ENCODE results near the gene HTR7. TPM values are rescaled to one million over a fixed set of nuclear protein-coding genes. Genes with fewer than 3 reads are reported as not detected.

HTR7 gene
- total RNA-seq, 1 experiment from 2014 or later = 0.62 TPM

- Histone ChIP-seq H3K4me1 (ENCODE audit: insufficient read depth, low read length) (peaks cover 25% of the 10 kb centered on the region), H3K36me3 (ENCODE audit: low read depth, low read length) (no peaks in the 10 kb centered on the region), H3F3A (ENCODE audit: low read length, unreplicated experiment) (no peaks in the 10 kb centered on the region), H4K20me1 (ENCODE audit: low read length) (no peaks in the 10 kb centered on the region), H3K4me2 (ENCODE audit: low read length) (no peak overlapping the region), H3K4me3 (ENCODE audit: low read length) (no peak overlapping the region), H3K9ac (ENCODE audit: low read length) (no peak overlapping the region), H3K27me3 (ENCODE audit: low read length) (no peaks in the 10 kb centered on the region), H3K27ac (ENCODE audit: low read length) (no peak overlapping the region), H2AFZ (ENCODE audit: low read length) (no peak overlapping the region), H3K79me2 (ENCODE audit: low read length) (no peaks in the 10 kb centered on the region), H3K9me3 (ENCODE audit: low read length) (no peaks in the 10 kb centered on the region), H3K9me2 (replicated peaks; ENCODE audit: low read length) (no peaks in the 10 kb centered on the region)
- DNase-seq = no peak
- ChIA-PET CTCF (no interaction called here), POLR2A (ENCODE audit: unreplicated experiment) (no interaction called here)
- ATAC-seq = no peak
- intact Hi-C loops (cut with micrococcal nuclease) = loop anchor here (5.0 kb wide), 1 partner anchor 573 kb away; no protein-coding TSS in a partner anchor
- BruUV-seq (replicated peaks) = no TSS peak
- TF ChIP-seq EZH2phosphoT487 (IDR thresholded peaks at IDR 0.05; ENCODE audit: borderline replicate concordance, low read length) = no peak
- TF ChIP-seq EZH2 (IDR thresholded peaks at IDR 0.05; ENCODE audit: low read length, unreplicated experiment) = no peak
- no peak for TF ChIP-seq CTCF (conservative IDR thresholded peaks at IDR 0.05; ENCODE audit: low read depth, low read length)
Measured at GRCh38 chr10:90860790-90861189, 3.0 kb upstream of the HTR7 start.

GRCh38 chr10:90859321-90859751 is 1.5 kb upstream of the HTR7 start:
- H3K27ac ChIP-seq (ENCODE audit: low read length) = peak overlapping the region; percentile 71
- intact Hi-C loops (cut with micrococcal nuclease) = no loop called here
- peak overlapping the region; percentile 49; the same call in 1 of the 2 replicates for H2AFZ ChIP-seq (ENCODE audit: low read length)
- H3K27me3 ChIP-seq (ENCODE audit: low read length) = no peaks in the 10 kb centered on the region
- peak; percentile 76 for DNase-seq
- BruUV-seq (replicated peaks) = no TSS peak
- no peaks in the 10 kb centered on the region for H3K9me2 ChIP-seq (replicated peaks; ENCODE audit: low read length)
- H3K4me1 ChIP-seq (ENCODE audit: insufficient read depth, low read length) = peaks cover 25% of the 10 kb centered on the region
- no peaks in the 10 kb centered on the region for H4K20me1 ChIP-seq (ENCODE audit: low read length)
- ChIA-PET POLR2A (ENCODE audit: unreplicated experiment) (no interaction called here), CTCF (no interaction called here)
- H3K9me3 ChIP-seq (ENCODE audit: low read length) = no peaks in the 10 kb centered on the region
- ATAC-seq = peak; percentile 78
- no peaks in the 10 kb centered on the region for H3K36me3 ChIP-seq (ENCODE audit: low read depth, low read length)
- peak overlapping the region; percentile 18; the same call in 1 of the 2 replicates for H3K9ac ChIP-seq (ENCODE audit: low read length)
- H3K4me3 ChIP-seq (ENCODE audit: low read length) = peak overlapping the region; percentile 75
- no peaks in the 10 kb centered on the region for H3K79me2 ChIP-seq (ENCODE audit: low read length)
- H3K4me2 ChIP-seq (ENCODE audit: low read length) = peak overlapping the region; percentile 79
- TF ChIP-seq EZH2phosphoT487 (IDR thresholded peaks at IDR 0.05; ENCODE audit: borderline replicate concordance, low read length) = no peak
- no peaks in the 10 kb centered on the region for H3F3A ChIP-seq (ENCODE audit: low read length, unreplicated experiment)

- intact Hi-C loops (cut with micrococcal nuclease) = no loop called here
- no peaks in the 10 kb centered on the region for H3K79me2 ChIP-seq (ENCODE audit: low read length)
- POLR2A ChIA-PET (ENCODE audit: unreplicated experiment) = no interaction called here
Measured at GRCh38 chr10:90858461-90858968, 676 bp upstream of the HTR7 start.

More at GRCh38 chr10:90858461-90858968, 676 bp upstream of the HTR7 start:
- Histone ChIP-seq H3K4me2 (ENCODE audit: low read length) (peak overlapping the region; percentile 79), H2AFZ (ENCODE audit: low read length) (peak overlapping the region; percentile 99), H3K4me3 (ENCODE audit: low read length) (peak overlapping the region; percentile 75), H3K27me3 (ENCODE audit: low read length) (no peaks in the 10 kb centered on the region), H3K36me3 (ENCODE audit: low read depth, low read length) (no peaks in the 10 kb centered on the region), H3K9ac (ENCODE audit: low read length) (peak overlapping the region; percentile 44; the same call in 1 of the 2 replicates), H3K27ac (ENCODE audit: low read length) (peak overlapping the region; percentile 71), H3K4me1 (ENCODE audit: insufficient read depth, low read length) (peaks cover 25% of the 10 kb centered on the region), H3K9me3 (ENCODE audit: low read length) (no peaks in the 10 kb centered on the region), H3K9me2 (replicated peaks; ENCODE audit: low read length) (no peaks in the 10 kb centered on the region), H4K20me1 (ENCODE audit: low read length) (no peaks in the 10 kb centered on the region), H3F3A (ENCODE audit: low read length, unreplicated experiment) (no peaks in the 10 kb centered on the region)
- CTCF ChIA-PET = no interaction called here
- no peak for ATAC-seq
- BruUV-seq (replicated peaks) = no TSS peak
- no peak for DNase-seq
- TF ChIP-seq EZH2phosphoT487 (IDR thresholded peaks at IDR 0.05; ENCODE audit: borderline replicate concordance, low read length) (no peak), EZH2 (IDR thresholded peaks at IDR 0.05; ENCODE audit: low read length, unreplicated experiment) (no peak), CTCF (conservative IDR thresholded peaks at IDR 0.05; ENCODE audit: low read depth, low read length) (no peak)

All from PC-3 (cell line).